Glomerular endothelial cell (primary cell): ENCODE measurements around the gene ABCG1. TPM values are rescaled to one million over a fixed set of nuclear protein-coding genes. Genes with fewer than 3 reads are reported as not detected.

Source experiments
- DNase-seq: peaks from one replicate; pipeline ENCODE4 v3.0.0-alpha.2; 2011; ENCODE audit warnings: low read depth, low spot score; ENCODE audit errors: extremely low read depth
- total RNA-seq: library from RNA; depleted of rRNA; stranded (reverse); fragments of >200 nt; gene quantifications from 2 replicates; pipeline ENCODE4 v1.2.3, GENCODE V29; 2015

ABCG1 gene
- total RNA-seq, 1 donor from 2014 or later: 66.0 TPM

- no peak for DNase-seq
These were observed 31.8 kb downstream of the ABCG1 start for GRCh38 chr21:42250422-42251403.

GRCh38 chr21:42251654-42252324 lies 32.8 kb downstream of the ABCG1 start:
- no peak for DNase-seq

- DNase-seq: no peak
These were observed 33.4 kb downstream of the ABCG1 start for GRCh38 chr21:42252325-42252654.

DNA sequence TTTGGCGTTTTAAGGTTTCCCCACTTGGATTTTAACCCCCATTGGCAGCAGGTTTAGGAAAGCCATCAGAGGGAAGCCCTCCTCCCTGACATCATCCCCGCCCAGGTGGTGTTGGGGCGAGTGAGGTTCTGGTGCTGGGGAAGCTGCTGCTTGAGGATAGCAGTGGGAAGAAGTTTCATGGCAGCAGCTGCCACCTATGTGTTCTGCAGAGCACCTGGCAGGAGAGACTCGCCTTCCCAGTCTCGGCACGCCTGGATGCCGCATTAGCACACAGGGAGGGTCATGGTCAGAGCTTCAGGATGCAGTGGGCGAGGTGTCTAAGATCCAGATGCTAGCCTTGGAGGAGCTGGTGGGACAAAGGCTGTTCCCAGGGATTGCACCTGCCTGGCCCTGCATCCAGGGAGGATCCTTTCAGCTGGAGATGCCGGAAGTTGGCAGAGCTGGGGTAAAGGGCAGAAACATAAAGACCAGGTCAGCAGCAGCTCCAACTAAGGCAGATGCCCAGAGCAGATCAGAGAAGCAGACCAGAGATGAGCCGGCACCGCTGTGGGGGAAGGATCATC lies 33.9 kb downstream of the ABCG1 start:
- DNase-seq: no peak

GRCh38 chr21:42253466-42253865 lies 34.5 kb downstream of the ABCG1 start:
- DNase-seq: no peak

DNA sequence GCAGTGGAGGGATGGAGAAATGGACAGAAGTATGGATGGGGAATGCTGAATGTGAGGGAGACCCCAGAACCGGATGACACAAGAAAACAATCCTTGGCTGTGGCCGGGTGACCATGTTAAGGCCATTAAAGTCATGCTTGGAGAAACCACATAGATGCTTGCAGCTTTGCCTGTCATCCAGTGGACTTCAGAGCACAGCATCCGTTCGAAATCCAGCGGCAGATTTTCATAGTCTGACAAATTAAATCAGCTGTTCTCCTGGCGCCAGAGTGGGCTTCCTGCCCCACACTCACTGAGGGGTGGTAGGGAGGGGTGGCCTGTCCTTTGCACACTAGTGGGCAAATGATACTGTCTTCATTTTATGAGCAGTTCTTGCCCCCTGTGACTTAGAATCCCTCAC lies 35.1 kb downstream of the ABCG1 start:
- no peak for DNase-seq

- DNase-seq: no peak
These were observed 36.0 kb downstream of the ABCG1 start for GRCh38 chr21:42254651-42255601.

DNA sequence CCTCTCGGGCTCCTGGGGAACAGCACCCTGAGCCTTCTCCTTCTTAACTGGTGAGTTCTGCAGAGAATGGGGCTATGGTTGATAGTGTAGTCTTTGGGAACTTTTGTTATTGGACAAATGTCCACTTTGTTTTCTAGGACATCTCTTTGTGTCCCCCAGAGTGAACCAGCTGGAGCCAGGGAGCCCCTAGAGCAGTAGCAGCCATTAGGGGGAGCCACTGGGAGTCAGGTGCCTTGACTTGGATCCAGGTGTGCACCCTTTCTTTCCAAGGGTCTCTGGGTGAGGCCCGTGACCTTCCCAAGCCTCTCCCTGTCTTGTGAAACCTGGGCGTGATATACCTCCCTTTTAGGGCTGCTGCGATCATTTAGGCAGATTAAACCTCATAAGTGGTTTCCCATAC lies 36.9 kb downstream of the ABCG1 start:
- DNase-seq: no peak

DNA sequence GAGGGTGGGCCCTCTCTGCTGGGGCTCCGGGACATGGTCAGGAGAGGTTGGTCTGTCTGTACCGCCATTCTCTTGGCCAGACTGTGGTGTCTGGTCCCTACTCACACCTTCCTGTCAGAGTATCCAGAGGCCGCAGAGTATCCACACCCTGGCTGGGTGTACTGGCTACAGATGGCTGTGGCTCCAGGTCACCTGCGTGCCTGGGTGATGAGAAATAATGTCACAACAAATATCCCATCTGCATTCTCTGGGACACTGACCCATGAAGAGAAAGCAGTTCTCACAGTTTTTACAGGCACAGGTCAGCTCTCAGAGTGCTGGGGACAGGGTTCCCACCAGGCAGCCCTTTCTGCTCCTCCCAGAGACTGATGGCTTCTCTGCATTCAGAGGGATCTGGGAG lies 37.4 kb downstream of the ABCG1 start:
- DNase-seq: no peak

- no peak for DNase-seq
These were observed 38.3 kb downstream of the ABCG1 start for GRCh38 chr21:42257091-42257765.

GRCh38 chr21:42258150-42258884 lies 39.4 kb downstream of the ABCG1 start:
- DNase-seq: peak; percentile 12

DNA sequence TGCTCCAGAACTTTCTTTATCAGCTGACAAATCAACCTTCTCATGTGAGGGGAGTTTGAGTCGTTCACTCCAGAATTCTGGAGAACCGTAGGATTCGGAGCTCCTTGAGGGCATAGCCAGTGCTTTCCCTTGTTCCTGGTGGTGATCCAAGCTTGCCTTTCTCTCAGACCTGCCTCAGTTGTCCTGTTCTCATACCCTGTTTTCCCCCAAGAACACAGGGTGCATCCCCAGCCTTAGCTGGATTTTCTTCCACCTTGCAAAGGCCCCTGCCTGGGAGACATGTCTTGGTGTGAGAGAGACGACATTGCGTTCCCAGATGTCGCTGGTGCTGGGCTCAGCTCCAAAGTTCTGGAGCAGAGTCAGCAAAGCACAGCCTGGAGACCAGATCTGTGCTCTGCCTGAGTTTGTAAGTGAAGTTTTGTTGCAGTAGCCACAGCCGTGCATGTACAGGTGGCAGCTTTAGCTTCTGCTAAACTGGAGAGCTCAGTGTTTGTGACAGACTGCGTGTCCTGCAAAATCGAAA lies 40.0 kb downstream of the ABCG1 start:
- no peak for DNase-seq

DNA sequence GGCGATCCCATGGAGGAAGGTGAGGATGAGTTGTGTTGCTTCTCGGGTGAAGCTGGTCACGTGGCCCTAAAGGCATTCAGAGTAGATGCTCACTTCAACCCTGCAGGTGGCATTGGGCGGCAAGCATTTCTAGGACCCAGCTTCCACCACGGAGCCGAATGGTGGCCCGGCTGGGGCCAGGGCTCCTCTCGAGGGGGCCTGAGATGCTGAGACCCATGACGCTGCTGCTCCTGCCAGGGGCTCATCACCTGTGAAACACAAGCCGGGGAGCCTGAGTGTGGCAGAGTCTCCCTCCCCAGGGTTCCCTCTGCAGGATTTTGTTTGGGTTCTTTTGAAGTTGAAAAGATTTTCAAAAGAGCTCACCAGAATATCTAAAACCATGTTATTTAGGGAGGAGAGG lies 41.2 kb downstream of the ABCG1 start:
- no peak for DNase-seq

- no peak for DNase-seq
These were observed 42.9 kb downstream of the ABCG1 start for GRCh38 chr21:42261829-42262200.

DNA sequence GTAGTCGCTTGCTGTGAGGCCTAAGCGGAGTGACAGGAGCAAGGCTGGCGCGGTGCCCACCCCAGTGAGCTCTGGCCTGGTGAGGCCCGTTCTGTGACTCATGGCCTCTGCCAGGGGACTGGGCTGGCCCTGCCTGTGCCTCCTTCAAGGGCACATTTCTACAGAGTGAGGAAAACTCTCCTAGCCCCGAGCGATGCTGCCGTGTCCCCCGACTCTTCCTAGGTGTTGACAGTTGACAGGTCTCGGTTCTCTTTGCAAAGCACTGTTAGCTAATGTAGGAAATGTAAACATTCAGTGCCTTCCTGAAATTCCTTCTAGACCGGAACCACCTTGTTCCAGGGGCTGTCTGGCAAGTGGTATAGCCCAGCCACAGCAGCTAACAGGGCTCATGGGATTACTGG lies 43.9 kb downstream of the ABCG1 start:
- DNase-seq: peak; percentile 70

GRCh38 chr21:42263591-42264131 lies 44.7 kb downstream of the ABCG1 start:
- peak; percentile 82 for DNase-seq

- no peak for DNase-seq
These were observed 45.6 kb downstream of the ABCG1 start for GRCh38 chr21:42264245-42265195.
